Activated effector memory CD4-positive, alpha-beta T cell treated with anti-CD3 and anti-CD28 coated beads, Interleukin-2, amount 50 U/mL, for 16 hours (primary cell): ENCODE data around the gene SEC16B.

ENCODE experiments used
- DNase-seq: peaks from one replicate; pipeline ENCODE4 v3.0.0-alpha.2; 2020

The SEC16B gene

DNA sequence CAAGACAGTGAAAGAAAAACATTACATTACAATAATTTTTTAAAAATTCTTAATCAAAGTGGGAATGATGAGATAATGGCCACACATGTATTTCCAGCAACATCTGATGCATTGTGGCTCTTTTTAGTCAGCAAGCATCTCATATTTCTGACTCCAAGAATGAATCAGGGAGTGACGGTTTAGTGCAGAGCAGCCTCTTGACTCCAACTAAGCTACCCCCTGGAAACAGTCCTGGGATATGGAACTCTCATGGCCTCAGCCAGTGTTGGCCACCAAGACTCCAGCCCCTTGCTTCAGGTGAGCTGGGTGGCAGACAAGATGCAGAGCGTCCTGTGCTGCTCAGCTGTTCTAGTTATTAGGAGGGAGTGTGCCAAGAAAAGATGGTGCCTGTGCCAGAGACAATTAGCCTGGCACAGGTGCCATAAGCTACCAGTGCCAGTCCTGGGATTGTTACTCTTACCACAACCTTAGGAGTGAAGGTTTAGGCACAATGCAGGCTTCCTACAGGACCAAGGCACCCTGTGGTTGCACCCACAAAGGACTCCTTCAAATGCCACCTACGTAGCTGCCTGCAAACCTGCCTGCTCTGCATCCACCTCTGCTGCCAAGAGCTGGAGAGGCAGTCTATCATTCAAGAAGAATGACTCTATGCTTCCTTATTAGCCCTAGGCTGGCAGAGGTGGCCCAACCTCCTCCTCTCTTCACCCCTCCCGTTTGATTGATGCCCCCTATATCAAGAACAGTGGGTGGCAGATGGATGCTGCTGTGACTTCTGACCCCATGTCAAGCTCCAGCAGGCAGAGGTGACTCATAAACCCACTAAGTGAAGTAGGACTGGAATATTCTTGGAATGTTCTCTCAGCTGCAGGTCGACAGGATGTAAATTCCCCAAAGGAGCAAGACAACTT lies 6.0 kb upstream of the SEC16B start:
- DNase-seq: no peak

DNA sequence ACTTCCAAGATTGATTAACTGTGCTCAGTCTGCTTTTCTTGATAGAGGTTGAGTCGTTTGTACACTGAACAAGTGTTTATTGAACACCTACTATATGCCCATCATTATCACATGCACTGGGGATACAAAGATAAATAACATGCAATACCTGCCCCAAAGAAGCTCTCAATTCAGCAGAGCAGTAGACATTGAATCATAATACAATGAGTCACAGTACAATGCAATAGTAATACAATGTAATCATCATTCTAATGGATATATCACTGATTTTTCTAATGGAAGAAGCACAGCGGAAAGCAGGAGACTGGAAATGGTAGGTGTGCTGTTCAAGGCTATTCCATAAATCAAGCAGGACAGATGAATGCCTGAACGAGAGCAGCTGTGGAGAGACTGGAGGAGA lies 3.7 kb upstream of the SEC16B start:
- no peak for DNase-seq

DNA sequence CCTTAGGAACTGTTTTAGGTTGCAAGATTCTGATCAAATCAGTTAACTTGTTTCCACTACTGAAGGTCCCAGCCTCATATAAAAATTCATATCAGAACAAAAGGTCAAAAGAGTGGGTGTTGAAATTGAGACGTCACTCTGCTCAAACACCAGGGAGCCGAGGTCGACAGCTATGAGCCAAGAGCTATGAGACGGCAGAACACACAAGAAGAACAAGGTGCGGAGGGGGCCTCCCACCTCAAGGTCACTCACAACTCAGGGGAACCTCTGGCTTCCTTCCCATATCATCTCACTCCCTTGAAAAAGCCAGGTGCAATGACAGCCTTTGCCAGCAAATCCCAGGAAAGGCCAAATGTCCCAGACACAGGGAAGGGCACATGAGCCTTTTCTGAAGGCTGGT lies 749 bp downstream of the SEC16B start:
- no peak for DNase-seq

DNA sequence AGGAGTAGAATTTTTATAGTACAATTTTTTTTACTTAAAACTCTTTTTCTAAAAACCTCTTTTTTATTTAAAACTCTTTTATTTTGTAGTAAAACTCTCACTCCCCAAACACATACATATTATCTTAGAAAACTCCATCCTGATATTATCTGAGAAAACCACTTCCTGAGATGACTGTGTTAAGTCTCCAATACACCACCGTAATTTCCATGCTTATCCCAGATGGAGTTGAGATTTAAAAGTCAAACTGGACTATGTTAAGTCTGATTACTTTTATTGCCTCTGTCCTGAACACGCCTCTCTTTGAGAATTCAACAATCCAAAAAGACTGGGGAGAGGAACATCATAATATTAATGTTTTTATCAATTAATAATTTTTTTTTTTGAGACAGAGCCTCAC lies 3.7 kb downstream of the SEC16B start:
- no peak for DNase-seq

DNA sequence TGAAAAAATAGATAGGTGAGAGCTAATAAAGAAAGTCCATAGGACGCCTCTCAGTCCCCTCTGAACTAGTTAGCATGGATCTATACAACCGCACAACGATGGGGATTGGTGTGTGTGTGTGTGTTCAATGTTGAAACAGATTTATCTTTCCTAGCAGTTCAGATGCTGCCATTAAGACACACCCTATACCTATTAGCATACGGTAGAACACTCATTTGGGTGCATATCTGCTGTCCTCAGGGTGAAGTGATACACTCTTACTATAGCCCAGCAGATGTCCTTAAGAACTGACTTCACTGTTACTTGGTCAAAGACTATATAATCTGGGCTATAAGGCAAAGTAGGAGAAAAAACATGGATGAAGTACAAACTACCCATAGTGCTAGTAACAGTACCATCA lies 4.6 kb downstream of the SEC16B start:
- DNase-seq: no peak

DNA sequence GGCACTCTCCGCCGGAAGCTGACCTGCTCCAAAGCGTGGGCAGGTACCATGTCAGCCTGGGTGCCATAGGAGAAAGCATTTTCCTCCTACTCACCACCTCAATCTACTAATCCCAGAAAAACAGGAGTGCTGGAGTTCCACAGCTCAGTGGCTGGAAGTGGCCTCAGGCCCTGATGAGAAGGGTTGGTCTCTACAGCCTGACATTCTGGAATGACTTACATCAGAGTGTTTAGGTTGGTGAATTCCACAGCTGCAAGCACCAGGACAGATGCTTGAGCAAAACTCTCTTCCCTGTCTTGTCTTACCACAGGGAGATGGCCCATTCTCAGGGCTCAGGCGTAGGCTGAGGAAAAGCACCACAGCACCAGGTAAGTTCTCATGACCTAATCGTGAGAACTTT lies 5.5 kb downstream of the SEC16B start:
- no peak for DNase-seq

DNA sequence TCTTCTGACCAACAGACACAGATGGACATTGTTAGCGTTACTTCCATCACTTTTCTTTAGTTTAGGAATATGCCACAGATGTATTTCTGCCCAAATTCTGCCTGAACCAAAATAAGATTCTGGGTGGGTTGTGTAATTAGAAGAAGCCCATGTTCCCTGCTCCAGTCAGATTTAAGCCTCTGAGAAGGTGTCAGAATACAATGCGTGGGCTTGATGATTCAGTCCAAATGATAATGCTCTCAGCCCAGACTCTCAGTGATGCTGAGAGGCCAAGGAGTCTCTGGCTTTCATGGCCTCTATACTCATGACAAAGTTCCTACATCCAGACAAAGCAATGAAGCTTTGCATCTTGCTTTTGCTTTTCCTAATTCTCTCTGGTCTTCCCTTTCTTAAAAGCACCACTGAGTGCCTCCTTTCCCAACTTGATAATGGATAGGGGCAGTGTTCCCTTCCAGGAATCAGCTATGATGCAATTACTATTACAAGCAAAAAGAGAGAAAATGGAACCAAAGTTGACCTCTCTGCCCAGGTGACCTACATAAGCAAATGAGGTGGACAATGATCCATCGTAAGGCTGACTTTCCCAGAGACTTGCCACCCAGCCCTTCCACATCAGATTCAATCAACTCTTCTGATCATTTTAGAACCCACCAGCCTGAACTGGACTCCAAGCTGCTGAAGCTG lies 8.8 kb downstream of the SEC16B start:
- no peak for DNase-seq

DNA sequence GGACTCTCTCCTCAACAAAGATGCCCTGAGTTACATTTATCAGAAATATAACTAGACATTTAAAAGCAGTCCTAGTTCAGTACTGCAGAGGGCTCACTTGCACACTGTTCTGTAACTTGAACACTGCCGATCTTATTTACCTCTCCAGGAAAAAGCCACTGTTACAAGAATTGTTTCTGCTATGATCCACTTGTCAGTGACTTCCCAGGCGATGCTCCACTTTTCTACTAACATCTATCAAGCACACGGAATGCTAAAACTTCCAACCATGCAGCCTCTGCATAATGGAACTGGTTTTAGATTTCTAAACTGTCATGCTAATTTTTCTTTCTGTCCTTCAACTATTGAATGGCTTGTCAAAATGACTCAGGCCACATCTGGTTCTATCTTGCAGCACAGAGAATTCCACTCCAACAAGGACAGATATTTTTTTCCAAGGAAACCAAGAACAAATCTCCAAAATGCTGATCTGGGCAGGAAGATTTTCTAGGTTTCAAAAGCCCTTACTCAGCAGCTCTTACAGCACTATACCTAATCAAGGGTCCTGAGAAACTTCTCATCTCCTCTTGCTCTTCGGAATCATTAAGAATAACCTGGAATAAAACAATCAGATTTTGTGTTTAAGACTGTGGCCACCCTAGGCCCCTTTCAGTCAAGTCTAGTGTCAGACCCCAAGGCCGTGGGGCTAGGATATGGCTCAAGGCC lies 9.9 kb downstream of the SEC16B start:
- DNase-seq: no peak

DNA sequence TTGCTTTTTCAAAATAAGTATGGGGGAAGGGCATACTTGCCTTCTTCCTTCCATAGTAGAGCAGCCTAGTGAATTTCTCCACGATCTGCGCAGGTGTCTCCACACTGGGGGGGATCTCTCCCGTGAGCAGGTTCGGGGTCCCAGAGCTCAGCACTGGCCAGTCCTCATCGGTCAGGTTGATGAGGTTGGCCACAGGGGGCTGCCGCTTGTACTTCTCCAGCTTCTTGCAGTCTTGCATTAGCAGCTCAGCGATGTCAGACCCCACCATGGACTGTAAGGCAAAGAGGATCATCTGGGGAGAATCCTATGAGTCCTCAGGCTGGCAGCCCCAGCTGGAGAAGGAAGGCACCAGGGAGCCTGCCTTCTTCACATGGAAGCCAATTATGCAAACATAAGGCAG lies 11.8 kb downstream of the SEC16B start:
- no peak for DNase-seq

DNA sequence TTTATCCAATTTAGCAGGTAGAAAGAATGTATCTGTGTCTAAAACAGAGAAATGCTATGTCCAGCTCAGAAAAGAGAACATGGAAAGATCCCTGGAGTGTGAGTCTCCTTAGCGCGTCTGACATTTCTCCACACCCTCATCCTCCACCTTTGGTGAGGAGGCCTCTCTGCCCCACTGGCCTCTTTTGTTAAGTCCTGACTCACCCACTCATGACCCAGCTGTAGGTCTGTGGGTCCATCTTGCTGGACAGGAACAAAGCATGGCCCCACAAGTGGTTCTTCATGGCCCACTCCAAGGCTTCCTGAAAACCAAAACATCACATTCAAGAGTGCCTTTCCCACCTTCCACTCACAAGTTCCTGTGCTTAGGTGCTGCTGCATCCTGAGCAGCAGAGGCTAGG lies 15.8 kb downstream of the SEC16B start:
- DNase-seq: no peak

DNA sequence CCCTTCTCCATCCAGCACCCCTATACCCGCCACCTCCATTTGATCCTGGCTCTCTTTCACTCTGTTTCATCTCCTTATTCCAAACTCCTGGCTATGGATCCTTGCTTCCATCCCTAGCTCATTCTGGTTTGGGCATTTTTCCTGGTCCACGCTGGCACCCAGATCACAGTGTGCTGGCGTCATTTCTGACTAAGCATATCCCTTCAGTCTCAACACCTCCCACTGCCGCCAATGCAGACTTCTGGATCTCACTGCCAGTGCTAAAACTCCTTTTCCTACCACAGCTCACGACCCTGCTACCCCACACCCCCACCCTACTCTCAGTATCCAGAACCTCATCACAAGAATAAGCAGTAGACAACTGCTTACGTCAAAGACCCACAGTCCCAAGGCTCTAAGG lies 16.3 kb downstream of the SEC16B start:
- DNase-seq: no peak

DNA sequence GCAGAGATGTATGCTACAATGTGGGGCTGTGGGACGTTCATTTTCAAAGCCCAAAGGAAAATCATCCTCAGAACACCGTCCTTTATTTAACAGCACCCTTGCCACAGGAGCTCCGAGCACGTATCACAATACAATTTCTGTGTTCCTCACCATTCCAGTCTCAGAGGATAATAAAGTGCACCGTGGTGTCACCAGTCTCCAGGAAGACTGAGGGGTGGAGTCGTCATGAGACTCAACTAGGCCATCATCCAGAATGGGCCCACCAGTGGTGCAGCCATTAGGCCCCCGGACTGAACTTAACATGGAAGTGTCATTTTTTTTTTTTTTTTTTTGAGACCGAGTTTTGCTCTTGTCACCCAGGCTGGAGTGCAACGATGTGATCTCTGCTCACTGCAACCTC lies 17.2 kb downstream of the SEC16B start:
- DNase-seq: no peak

DNA sequence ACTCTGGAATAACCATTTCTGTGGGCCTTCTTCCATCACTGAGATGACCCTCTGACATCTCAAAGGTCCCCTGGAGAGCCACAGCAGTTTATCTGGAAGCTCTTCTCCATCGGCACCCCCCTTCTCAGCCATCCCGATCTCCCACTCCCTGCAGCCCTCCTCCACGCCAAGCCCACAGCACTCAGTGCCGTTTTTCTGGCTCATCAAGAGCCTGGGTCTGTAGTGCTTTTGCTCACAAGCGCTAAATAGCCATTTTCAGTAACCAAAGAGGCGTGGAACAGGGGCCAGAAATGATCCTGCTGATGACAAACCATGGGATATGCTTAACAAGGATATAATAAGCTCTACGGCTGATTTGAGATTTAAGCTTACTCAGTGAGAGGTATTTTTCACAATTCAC lies 17.6 kb downstream of the SEC16B start:
- no peak for DNase-seq

DNA sequence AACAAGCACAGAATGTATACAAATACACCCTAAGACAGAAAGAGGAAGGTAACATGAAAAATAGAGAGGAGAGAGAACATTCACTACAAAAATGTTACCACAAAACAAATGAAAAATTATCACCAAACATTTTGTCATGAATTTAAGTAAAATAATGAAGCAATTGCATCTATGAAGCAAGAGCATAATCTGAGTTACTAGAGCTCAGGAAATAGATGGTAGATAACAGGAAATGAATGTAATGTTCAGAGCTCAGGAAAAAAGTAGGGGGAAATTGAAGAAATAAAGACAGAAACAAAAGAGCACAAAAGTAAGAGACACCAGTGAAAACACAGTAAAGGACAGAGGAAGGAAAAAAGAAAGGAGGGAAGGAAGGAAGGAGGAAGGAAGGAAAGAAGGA lies 19.4 kb downstream of the SEC16B start:
- no peak for DNase-seq

DNA sequence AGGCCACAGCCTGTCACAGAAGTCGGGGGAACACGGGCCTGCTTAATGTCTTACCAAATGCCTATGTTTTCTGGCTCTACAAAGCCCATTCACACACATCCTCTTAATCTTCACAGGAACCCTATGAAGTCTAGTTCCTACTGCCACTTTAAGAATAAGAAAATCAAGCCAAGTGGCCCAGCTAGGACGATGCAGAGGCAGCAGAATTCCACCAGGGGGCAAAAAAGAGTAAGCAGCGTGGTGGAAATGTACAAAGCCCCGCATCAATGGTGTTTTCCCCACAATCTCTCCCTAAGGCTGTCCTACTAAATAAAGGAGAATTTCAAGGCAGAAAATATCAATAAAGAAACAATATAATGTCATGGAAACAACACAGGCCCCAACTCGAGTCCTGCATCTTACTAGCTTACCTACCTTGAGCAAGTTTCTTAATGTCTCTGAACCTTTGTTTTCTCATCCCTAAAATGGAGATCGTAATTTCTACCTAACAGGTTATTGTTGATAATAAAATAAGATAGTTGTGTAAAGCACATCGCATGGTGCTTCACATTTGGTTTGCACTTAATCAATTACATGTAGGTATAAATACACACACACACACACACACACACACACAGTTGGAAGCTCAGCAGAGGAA lies 21.4 kb downstream of the SEC16B start:
- no peak for DNase-seq

DNA sequence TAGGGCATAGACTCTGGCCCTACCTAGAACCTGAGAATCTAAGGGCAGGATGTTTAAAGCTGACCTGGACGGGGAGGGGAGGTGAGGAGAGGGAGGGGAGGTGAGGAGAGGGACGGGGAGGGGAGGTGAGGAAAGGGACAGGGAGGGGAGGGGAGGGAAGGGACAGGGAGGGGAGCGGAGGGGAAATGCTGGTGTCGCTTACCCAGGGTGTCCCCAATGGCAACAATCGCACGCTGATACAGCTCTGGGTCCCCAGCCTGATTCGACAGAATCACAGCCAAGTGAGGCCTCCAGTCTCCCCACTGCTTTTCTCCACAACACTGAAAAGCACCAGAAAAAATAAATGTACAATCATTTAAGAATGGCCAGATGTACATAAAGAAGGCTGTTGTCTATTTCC lies 22.2 kb downstream of the SEC16B start:
- no peak for DNase-seq

DNA sequence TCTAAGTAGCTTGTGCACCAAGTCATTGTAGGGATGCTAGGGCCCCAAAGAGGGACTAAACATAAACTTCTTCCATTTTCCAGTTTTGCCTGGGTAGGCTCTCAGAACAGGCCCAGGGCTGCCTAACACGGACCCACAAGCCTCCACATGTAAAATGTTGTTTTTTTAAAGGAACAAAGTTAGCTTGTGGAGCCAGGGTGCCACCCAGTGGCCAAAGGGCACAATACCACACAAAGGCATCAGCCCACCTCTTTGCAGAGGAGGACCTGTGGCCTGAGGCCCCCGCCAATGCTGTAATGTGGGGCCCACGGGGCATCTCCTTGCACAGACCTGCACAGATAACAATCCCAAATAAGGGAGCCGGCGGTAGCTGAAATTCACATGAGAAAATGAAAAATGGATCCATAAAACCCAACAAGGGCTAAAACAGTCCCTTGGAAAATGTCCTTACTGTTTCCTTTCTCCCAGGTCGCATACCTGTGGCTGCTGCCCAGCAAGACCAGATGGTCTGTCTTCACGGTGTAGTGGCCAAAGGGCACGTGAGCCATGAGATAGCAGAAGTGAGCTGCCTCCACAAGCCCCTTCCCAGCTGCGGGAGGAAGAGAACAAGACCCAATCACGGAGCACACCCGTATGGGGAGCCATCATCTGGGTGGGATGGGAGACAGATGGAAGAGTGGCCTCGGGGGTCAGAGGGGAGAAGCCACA lies 23.8 kb downstream of the SEC16B start:
- DNase-seq: no peak

DNA sequence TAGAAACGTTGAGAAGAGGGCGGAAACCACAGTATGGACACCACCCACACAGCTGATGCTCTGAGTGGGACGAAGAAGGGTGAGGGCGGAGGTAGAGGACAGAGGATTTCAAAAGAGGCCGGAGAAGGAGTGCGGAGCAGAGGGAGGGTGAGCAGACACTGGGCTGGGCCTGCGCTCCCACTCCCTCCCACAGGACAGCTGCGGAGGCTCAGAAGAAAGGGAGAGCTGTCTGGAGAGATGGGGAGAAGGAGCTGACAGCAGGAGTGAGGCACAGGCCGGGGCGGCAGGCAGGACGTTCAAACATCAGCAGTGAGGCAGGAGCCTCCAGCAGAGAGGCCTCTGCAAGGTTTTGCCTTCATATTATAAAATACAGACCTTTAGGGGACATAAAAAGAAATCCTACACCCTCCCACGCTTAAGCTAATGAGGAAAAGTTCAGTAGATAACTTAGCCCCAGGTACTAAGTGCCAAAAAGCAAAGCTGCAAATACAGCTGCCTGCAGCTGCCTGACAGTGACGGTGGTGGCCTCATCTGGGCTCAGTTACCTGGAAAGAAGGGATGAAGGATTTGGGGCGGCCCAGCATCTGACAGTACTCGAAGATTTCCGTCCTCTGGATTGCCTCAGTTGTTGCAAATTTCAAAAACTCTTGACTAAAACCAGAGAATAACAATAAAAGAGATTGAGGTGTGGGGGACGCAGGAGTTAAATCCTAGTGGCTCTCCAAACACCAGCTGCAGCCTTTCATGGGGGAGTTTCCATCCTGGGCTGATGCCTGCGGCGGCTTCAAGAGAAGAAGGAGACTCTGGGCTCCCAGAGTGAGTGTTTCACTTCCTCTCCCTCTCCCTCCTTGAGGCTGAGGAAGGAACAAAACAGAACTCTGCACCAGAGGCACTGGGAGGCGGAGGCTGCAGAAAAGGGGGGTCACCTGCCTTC lies 25.6 kb downstream of the SEC16B start:
- DNase-seq: no peak

DNA sequence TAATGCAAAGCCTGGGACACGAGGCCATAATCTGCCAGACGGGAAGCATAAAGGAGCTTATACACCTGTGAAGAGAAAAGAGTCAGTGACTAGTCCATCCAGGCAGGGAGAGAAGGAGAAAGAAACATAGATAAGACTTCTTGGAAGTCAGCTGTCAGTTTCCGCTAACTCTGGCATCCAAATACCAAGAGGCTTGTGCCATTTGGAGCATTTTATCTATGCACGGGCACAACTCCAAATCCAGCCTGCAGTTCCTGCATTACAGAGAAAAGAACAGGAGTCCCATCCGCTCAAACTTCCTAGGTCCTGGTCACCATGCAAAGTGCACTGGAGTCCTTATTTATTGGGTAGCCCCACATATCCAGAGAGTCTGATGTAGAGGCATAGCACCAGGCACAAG lies 27.9 kb downstream of the SEC16B start:
- DNase-seq: no peak

DNA sequence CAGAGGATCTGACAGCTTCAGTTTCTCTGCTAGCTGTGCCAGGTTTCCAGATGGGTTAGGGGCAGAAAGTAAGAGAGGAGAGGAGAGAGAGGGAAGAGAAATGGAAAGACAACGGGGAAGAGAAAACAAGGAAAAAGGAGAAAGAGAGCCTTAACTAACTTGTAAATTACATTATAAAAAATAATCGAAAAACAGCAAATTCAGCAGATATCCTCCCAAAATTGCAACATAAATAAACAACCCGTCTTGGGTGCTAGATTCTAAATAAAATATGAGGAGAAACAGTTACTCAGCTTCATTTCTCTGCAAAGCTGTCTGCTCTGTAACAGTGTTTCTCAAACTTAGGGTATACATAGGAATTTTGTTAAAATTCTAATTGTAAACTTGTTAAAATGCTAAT lies 29.2 kb downstream of the SEC16B start:
- no peak for DNase-seq

DNA sequence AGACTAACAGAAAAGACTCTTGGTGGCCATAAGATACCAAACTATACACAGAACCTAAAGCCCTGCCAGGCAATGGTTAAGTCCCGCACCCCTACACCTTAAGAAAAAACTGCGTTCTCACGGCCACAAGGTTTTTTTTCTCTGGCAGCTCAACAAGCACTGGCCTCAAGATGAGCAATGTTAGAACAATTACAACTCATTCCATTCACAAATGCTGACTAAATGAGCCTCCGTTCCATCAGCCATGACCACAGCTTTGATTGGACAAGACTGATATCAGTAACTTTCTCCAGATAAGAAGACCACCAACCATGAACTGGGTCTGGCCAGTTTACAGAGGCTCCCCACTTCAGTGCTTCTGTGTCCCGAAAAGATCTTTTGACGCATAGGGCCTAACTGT lies 31.9 kb downstream of the SEC16B start:
- DNase-seq: no peak
